GM10248 (cell line): ENCODE measurements around the gene NYAP2.

Source experiments
- CTCF ChIA-PET: fragments of 300-600 bp; sonication (Branson Sonifier 250); formaldehyde crosslinking; extraction: SDS; loops from one replicate; lab custom pipeline; 2021; ENCODE audit warnings: antibody characterized with exemption; lab: Yijun Ruan, JAX
- POLR2A ChIA-PET: fragments of 350-650 bp; sonication (Branson Sonifier 250); formaldehyde crosslinking; extraction: SDS; loops from one replicate; lab custom pipeline; 2020; ENCODE audit warnings: antibody characterized with exemption; lab: Yijun Ruan, JAX
- DNase-seq: peaks from one replicate; pipeline ENCODE4 v3.0.0; 2012; ENCODE audit errors: extremely low spot score
- TF ChIP-seq, protein P1 (sequence below): IDR thresholded peaks from 2 replicates; pipeline ENCODE4 v1.5.1; 2012; ENCODE audit warnings: mild to moderate bottlenecking, low read depth; ENCODE audit errors: extremely low read depth, missing control alignments, control extremely low read depth

NYAP2 gene

DNA sequence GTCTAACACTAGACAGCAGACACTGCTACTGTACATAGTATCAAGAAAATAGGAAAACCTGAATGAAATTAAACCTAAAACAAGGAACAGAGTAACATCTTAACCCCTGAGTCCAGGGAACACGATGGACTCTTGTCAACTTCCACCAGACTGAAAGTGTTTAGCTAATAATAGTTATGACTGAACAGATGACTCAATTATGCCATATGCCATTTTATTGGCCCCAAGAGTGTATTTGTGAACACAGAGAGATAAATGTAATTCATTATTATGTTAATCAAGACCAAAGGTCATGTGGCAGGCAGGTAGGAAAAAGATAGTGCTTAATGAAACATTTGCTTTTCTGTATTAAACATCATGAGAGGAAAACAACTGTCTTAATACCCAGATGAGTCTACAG lies 58.0 kb downstream of the NYAP2 start:
- ChIA-PET POLR2A (no interaction called here), CTCF (no interaction called here)
- DNase-seq: no peak
- TF ChIP-seq, protein P1, sequence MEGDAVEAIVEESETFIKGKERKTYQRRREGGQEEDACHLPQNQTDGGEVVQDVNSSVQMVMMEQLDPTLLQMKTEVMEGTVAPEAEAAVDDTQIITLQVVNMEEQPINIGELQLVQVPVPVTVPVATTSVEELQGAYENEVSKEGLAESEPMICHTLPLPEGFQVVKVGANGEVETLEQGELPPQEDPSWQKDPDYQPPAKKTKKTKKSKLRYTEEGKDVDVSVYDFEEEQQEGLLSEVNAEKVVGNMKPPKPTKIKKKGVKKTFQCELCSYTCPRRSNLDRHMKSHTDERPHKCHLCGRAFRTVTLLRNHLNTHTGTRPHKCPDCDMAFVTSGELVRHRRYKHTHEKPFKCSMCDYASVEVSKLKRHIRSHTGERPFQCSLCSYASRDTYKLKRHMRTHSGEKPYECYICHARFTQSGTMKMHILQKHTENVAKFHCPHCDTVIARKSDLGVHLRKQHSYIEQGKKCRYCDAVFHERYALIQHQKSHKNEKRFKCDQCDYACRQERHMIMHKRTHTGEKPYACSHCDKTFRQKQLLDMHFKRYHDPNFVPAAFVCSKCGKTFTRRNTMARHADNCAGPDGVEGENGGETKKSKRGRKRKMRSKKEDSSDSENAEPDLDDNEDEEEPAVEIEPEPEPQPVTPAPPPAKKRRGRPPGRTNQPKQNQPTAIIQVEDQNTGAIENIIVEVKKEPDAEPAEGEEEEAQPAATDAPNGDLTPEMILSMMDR: no peak

DNA sequence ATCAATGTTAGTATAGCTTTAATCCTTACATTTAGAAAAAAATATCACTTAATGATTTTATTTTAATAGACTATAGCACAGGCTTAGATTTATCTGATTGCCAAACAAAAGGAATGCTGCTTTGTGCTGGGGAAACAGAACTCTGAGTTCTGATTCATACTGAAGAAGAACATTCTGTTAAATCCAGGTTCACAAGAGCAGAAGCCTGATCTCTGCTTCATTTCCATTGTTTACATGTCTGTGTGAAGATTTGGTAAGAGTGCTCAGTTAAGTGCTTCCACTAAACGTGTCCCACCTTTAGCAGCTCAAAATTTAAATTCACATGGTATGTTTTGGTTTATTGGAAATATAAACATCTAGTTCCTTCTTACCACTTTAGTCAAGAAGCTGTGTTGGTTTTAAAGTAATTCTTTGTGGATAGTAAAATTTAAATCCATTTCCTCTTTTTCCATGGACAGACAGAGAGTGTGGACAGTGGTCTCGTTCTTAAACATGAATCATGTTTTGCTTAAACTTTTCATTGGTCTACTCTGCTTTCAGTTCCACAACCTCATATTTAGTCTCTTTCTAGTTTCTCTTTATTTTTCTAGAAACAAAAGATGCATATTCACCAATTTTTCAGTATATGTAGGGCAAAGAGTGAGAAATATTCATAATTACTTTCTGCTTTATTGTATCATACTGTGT lies 59.1 kb downstream of the NYAP2 start:
- CTCF ChIA-PET: interaction anchor here (1.0 to 2.0 kb wide), 3 partner anchors 11 to 17 kb away, joined by 3 to 4 read pairs (median 3); no protein-coding TSS in a partner anchor
- POLR2A ChIA-PET: no interaction called here
- TF ChIP-seq, protein P1: no peak
- no peak for DNase-seq

DNA sequence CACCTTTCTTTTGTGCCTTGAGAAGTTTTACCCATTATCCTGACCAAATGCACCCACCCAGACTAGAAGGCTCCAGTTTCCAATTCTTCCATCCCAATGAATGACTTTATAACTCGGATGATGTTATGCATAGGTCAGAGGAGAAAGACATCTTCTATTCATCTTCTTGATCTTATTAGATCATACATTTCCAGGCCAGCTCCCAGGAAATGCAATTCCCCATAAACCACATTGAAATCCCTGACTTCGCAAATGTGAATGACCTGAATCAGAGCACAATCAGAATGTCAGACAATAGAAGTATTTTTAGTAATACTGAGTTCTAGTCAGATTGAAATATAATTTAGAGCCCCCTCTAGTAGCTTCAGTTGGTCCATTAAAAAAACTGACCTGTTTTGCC lies 62.9 kb downstream of the NYAP2 start:
- no peak for DNase-seq
- ChIA-PET CTCF (no interaction called here), POLR2A (no interaction called here)
- TF ChIP-seq, protein P1: no peak

DNA sequence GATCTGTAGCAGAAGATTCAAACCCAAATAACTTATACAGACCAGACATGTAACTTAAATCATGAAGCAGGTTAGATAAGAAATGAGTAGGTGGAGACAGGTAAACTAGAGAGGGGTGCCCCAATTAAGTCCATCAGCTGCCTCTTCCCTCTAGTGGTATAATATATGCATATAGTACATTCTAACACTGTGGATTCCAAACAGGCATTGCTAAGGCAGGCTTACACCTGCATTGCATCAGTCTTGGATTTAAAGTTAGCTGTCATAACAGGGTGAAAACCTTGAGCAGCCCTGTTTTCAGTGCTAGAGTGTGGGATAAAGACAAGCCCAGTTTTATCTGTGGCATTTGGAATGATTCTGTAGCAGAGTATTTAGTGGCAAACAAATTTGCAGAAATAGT lies 63.4 kb downstream of the NYAP2 start:
- TF ChIP-seq, protein P1: no peak
- CTCF ChIA-PET: no interaction called here
- POLR2A ChIA-PET: no interaction called here
- DNase-seq: no peak

DNA sequence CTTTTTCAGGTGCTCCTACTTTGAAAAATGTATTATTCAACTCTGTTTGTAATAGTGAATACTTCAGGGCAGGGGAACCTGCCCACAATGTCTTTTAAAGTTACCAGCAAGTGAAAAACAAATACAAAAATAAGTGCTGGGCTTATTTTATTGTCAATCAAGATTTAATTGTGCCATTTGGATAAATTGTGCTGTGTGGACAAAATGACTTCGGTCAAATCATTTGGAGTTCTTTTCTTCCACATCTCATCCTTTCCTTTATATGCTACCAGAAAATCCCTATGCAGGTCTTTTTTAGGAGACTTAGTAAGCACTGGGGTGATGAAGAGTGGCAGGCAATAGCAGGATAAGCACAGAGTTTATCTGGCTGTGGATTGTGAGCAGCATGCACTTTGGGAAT lies 63.9 kb downstream of the NYAP2 start:
- TF ChIP-seq, protein P1: no peak
- ChIA-PET POLR2A (no interaction called here), CTCF (no interaction called here)
- no peak for DNase-seq

DNA sequence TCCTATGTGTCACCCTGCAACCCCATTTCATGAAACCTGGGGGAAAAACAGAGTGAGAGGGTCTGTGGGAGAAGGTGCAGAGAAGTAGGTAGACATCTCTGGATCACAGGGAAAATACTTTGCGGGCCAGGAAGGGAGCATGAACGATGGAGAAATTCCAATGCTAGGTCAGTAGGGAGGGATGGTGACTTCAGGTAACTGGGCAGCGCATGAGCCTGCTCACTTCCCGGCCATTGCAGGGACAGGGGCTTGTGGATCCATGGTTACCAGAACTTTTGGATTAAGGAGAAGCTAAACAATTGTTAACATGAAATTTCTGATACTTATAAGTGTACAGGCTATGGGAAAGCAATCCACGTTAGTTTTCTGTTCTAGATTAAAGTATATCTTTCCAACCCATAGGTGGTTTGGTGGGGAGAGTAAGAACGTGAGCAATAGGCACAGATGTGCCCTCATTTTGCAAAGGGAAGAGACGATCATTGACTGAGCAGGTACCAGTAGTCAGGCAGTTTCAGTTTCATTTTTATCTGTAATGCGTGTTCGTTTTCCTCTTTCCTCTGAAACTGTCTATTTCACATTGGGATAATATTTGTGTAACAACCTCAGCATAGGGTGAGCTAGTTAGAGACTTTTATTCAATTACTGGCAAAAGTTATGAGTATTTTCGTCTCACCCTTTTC lies 65.0 kb downstream of the NYAP2 start:
- POLR2A ChIA-PET: no interaction called here
- DNase-seq: no peak
- CTCF ChIA-PET: no interaction called here
- TF ChIP-seq, protein P1: no peak
